Tracheal epithelial cell (primary cell): ENCODE data around the gene CTBP2. TPM values are rescaled to one million over a fixed set of nuclear protein-coding genes. Genes with fewer than 3 reads are reported as not detected.

Source experiments
- total RNA-seq: library from RNA; depleted of rRNA; stranded (reverse); fragments of >200 nt; gene quantifications from 2 replicates; pipeline ENCODE4 v1.2.1, GENCODE V29; 2014

The CTBP2 gene
- 105 and 125 TPM in 2 replicates for total RNA-seq

DNA sequence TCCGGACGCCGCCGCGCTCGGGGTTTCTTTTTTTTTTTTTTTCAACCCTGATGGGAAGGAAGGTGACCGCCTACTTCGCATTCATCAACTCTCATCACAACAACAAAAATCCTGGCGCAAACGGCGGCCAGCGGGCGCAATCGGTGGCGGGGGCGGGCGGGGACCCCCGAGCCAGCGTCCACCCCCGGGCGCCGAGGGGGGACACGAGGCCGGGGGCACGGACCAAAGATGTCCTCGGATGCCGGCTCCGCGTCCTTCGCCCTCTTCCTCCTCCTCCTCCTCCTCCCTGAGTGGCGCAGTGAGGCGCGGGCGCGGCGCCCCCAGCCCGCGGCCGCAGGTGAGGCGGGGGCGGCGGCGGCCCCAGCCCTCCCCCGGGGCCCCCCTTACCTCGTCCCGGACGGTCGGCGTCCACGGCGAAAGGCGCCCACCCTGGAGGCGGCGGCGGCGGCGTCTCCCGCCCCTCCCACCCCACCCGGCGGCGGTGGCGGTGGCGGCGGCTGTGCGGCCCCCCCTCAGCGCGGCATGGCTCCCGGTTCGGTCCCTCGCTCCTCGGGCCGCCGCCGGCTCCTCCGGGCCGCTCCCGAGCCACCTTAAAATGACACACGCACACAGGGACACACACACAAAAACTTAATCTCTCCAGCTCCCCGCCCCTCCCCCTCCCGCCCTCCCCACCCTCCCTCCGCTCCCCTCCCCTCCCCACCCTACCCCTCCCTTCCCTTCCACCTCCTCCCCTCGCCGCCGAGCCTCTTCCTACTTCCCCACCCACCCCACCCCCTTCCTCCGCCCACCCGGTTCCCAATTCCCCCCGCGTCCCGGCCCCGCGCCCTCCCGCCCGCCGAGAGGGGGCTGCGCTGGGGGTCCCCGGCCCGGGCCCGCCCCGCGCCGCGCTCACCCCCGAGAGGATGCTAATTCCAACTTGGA is at the start of gene CTBP2:
CTBP2 (minus strand) TSS at position 632 of the 924 bp plus-strand sequence.

GRCh38 chr10:124941823-124942222 is 218.5 kb downstream of the CTBP2 start, which contains the start of gene ZRANB1:
ZRANB1 (plus strand) TSS chr10:124942123; CDS start chr10:124942494, 371 bp downstream.

Other genes with a start within 250 kb of the CTBP2 start
- gene ZRANB1, start 218.4 kb downstream of the CTBP2 start, total RNA-seq, result 23.2 and 23.4 TPM in 2 replicates